DOHH2 (cell line): ENCODE results near the gene TTLL13.

Experiments used
- H3F3A ChIP-seq: fragments of 200-600 bp; sonication (generic), shearing (Covaris generic); 2 replicates; pipeline ENCODE4 v1.6.0; 2016; ENCODE audit warnings: antibody characterized with exemption, mild to moderate bottlenecking; ENCODE audit not compliant: control insufficient read depth, insufficient read depth
- H3K27ac ChIP-seq: fragments of 200-600 bp; sonication (generic); 2 replicates; pipeline ENCODE4 v1.5.1; 2014; ENCODE audit warnings: low read depth, mild to moderate bottlenecking, low read length, moderate library complexity
- H3K27me3 ChIP-seq: fragments of 200-600 bp; sonication (generic); 2 replicates; pipeline ENCODE4 v1.6.1; 2014; ENCODE audit warnings: mild to moderate bottlenecking, low read length, mixed read lengths; ENCODE audit not compliant: control insufficient read depth
- H3K36me3 ChIP-seq: fragments of 200-600 bp; sonication (generic); 2 replicates; pipeline ENCODE4 v1.6.1; 2014; ENCODE audit warnings: mild to moderate bottlenecking, low read length, moderate library complexity, mixed read lengths; ENCODE audit not compliant: control insufficient read depth
- H3K4me1 ChIP-seq: fragments of 200-600 bp; sonication (generic); 2 replicates; pipeline ENCODE4 v1.6.1; 2014; ENCODE audit warnings: mild to moderate bottlenecking, low read length, mixed read lengths; ENCODE audit not compliant: control insufficient read depth
- H3K4me2 ChIP-seq: fragments of 200-600 bp; sonication (generic); 2 replicates; pipeline ENCODE4 v1.6.0; 2014; ENCODE audit warnings: mild to moderate bottlenecking, low read length, moderate library complexity
- H3K4me3 ChIP-seq: fragments of 200-600 bp; sonication (generic); 2 replicates; pipeline ENCODE4 v1.5.1; 2014; ENCODE audit warnings: mild to moderate bottlenecking, low read length, mixed read lengths
- H3K79me2 ChIP-seq: fragments of 200-600 bp; sonication (generic); 2 replicates; pipeline ENCODE4 v1.6.1; 2014; ENCODE audit warnings: mild to moderate bottlenecking, low read length, mixed read lengths; ENCODE audit not compliant: control insufficient read depth
- H3K9me2 ChIP-seq: fragments of 200-600 bp; sonication (generic); replicated peaks from 2 replicates; pipeline ENCODE4 v1.6.1; 2014; ENCODE audit warnings: mild to moderate bottlenecking, low read length, mixed read lengths; ENCODE audit not compliant: control insufficient read depth
- H3K9me3 ChIP-seq: fragments of 200-600 bp; sonication (generic); 2 replicates; pipeline ENCODE4 v1.6.1; 2014; ENCODE audit warnings: antibody characterized with exemption, low read length, mixed read lengths; ENCODE audit not compliant: control insufficient read depth, insufficient read depth
- H4K20me1 ChIP-seq: fragments of 200-600 bp; sonication (generic); 2 replicates; pipeline ENCODE4 v1.6.0; 2014; ENCODE audit warnings: low read depth, mild to moderate bottlenecking, antibody characterized with exemption, low read length, moderate library complexity; ENCODE audit not compliant: control insufficient read depth, insufficient read depth
- CTCF ChIP-seq: fragments of 200-600 bp; sonication (generic); IDR thresholded peaks from one replicate; pipeline ENCODE4 v1.5.1; 2014; ENCODE audit warnings: antibody characterized with exemption, mild to moderate bottlenecking, low read depth, low read length; ENCODE audit not compliant: poor library complexity, severe bottlenecking
- EZH2phosphoT487 ChIP-seq: fragments of 200-600 bp; sonication (generic); IDR thresholded peaks from 2 replicates; pipeline ENCODE4 v1.6.1; 2017; ENCODE audit warnings: borderline replicate concordance, mild to moderate bottlenecking, antibody characterized with exemption, low read length, moderate library complexity, mixed read lengths

Gene TTLL13

GRCh38 chr15:90211009-90211408 lies 38.3 kb upstream of the TTLL13 start:
- no peaks in the 10 kb centered on the region for H3K79me2 ChIP-seq
- H3F3A ChIP-seq: no peaks in the 10 kb centered on the region; the same call in 1 of the 2 replicates
- no peaks in the 10 kb centered on the region for H3K36me3 ChIP-seq
- no peaks in the 10 kb centered on the region for H3K9me2 ChIP-seq
- H3K27me3 ChIP-seq: no peaks in the 10 kb centered on the region
- TF ChIP-seq EZH2phosphoT487: no peak
- TF ChIP-seq CTCF: no peak
- no peak overlapping the region for H3K4me2 ChIP-seq
- H3K4me3 ChIP-seq: no peak overlapping the region
- H3K4me1 ChIP-seq: peaks cover 25% of the 10 kb centered on the region
- H3K9me3 ChIP-seq: no peaks in the 10 kb centered on the region
- H4K20me1 ChIP-seq: no peaks in the 10 kb centered on the region
- no peak overlapping the region for H3K27ac ChIP-seq

- no peaks in the 10 kb centered on the region for H3K9me3 ChIP-seq
- H3K27ac ChIP-seq: no peak overlapping the region
- no peak overlapping the region for H3K4me3 ChIP-seq
- no peak overlapping the region for H3K4me2 ChIP-seq
- H3K36me3 ChIP-seq: no peaks in the 10 kb centered on the region
- no peaks in the 10 kb centered on the region for H4K20me1 ChIP-seq
- H3K9me2 ChIP-seq: no peaks in the 10 kb centered on the region
- peaks cover 30% of the 10 kb centered on the region for H3K4me1 ChIP-seq
- TF ChIP-seq CTCF (no peak), EZH2phosphoT487 (no peak)
- H3K79me2 ChIP-seq: no peaks in the 10 kb centered on the region
- no peaks in the 10 kb centered on the region for H3K27me3 ChIP-seq
- H3F3A ChIP-seq: no peaks in the 10 kb centered on the region; the same call in 1 of the 2 replicates
Measured at GRCh38 chr15:90211440-90212143, 37.8 kb upstream of the TTLL13 start.

GRCh38 chr15:90212221-90213098 lies 36.9 kb upstream of the TTLL13 start:
- no peaks in the 10 kb centered on the region; the same call in 1 of the 2 replicates for H3F3A ChIP-seq
- H4K20me1 ChIP-seq: no peaks in the 10 kb centered on the region
- H3K27ac ChIP-seq: no peak overlapping the region
- no peaks in the 10 kb centered on the region for H3K36me3 ChIP-seq
- H3K79me2 ChIP-seq: no peaks in the 10 kb centered on the region
- H3K4me2 ChIP-seq: no peak overlapping the region
- H3K4me1 ChIP-seq: peaks cover 38% of the 10 kb centered on the region
- H3K27me3 ChIP-seq: no peaks in the 10 kb centered on the region
- H3K4me3 ChIP-seq: no peak overlapping the region
- H3K9me2 ChIP-seq: no peaks in the 10 kb centered on the region
- TF ChIP-seq EZH2phosphoT487 (no peak), CTCF (no peak)
- H3K9me3 ChIP-seq: no peaks in the 10 kb centered on the region
